ENCODE measurements around the gene TMEM81.

Gene TMEM81

DNA sequence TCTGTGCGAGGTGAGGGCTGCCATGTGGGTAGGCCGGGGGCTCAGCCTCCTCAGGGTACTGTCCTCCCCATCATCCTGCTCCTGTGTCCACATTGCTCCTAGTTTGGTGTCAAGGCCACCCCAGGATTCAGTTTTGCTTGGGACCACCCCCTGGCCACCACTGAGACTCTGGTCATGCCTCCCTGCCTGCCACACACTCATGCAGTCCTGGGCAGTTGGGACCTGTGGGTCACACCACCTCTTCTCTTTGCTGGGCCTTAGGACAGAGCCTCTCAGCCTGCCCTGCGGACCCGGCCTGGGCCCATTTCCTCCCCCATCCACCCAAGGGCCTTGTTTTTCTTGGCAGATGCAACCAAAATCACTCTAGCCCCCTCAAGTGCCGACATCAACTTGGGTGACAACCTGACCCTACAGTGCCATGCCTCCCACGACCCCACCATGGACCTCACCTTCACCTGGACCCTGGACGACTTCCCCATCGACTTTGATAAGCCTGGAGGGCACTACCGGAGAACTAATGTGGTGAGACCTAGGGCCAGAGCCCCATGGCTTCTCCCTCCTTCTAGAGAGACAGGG, 19.4 kb downstream of the TMEM81 start:
- Histone ChIP-seq H3K27ac (ENCODE audit: low read depth, low read length, poor library complexity, severe bottlenecking) (no peak overlapping the region), H3K4me1 (ENCODE audit: insufficient read depth, low read length, severe bottlenecking) (no peaks in the 10 kb centered on the region), H3F3A (ENCODE audit: insufficient read depth, low read length) (no peaks in the 10 kb centered on the region), H2AFZ (ENCODE audit: low read length) (no peak overlapping the region), H3K79me2 (ENCODE audit: insufficient read depth, low read length) (no peaks in the 10 kb centered on the region), H3K36me3 (ENCODE audit: insufficient read depth, low read length) (no peaks in the 10 kb centered on the region), H3K9ac (ENCODE audit: low read length) (no peak overlapping the region), H3K27me3 (ENCODE audit: insufficient read depth, low read length) (peaks cover 4% of the 10 kb centered on the region; the same call in 1 of the 2 replicates), H3K9me3 (ENCODE audit: low read length) (no peaks in the 10 kb centered on the region), H3K9me2 (ENCODE audit: low read depth, low read length) (no peaks in the 10 kb centered on the region), H3K4me3 (ENCODE audit: low read depth, low read length, poor library complexity, severe bottlenecking) (no peak overlapping the region), H3K4me2 (ENCODE audit: low read length) (no peak overlapping the region), H4K20me1 (ENCODE audit: insufficient read depth, low read length) (no peaks in the 10 kb centered on the region)
- TF ChIP-seq, protein P1, sequence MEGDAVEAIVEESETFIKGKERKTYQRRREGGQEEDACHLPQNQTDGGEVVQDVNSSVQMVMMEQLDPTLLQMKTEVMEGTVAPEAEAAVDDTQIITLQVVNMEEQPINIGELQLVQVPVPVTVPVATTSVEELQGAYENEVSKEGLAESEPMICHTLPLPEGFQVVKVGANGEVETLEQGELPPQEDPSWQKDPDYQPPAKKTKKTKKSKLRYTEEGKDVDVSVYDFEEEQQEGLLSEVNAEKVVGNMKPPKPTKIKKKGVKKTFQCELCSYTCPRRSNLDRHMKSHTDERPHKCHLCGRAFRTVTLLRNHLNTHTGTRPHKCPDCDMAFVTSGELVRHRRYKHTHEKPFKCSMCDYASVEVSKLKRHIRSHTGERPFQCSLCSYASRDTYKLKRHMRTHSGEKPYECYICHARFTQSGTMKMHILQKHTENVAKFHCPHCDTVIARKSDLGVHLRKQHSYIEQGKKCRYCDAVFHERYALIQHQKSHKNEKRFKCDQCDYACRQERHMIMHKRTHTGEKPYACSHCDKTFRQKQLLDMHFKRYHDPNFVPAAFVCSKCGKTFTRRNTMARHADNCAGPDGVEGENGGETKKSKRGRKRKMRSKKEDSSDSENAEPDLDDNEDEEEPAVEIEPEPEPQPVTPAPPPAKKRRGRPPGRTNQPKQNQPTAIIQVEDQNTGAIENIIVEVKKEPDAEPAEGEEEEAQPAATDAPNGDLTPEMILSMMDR (IDR thresholded peaks at IDR 0.05; ENCODE audit: low read length), result no peak
- no peak for TF ChIP-seq EZH2 (IDR thresholded peaks at IDR 0.05; ENCODE audit: borderline replicate concordance, low read length)

DNA sequence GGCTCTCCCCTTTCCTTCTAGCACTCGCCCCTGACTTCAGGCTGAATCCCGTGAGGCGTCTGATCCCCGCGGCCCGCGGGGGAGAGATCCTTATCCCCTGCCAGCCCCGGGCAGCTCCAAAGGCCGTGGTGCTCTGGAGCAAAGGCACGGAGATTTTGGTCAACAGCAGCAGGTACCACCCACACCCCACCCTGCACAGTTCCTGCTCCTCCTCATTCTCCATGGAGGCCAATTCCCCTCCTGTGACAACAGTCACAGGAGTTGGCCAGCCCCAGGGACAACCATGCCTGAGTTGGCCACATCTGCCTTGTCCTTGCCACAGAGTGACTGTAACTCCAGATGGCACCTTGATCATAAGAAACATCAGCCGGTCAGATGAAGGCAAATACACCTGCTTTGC, 20.0 kb downstream of the TMEM81 start:
- Histone ChIP-seq H3K27ac (ENCODE audit: low read depth, low read length, poor library complexity, severe bottlenecking) (no peak overlapping the region), H3K79me2 (ENCODE audit: insufficient read depth, low read length) (no peaks in the 10 kb centered on the region), H3K36me3 (ENCODE audit: insufficient read depth, low read length) (no peaks in the 10 kb centered on the region), H3K4me2 (ENCODE audit: low read length) (no peak overlapping the region), H3K9me2 (ENCODE audit: low read depth, low read length) (no peaks in the 10 kb centered on the region), H3K4me3 (ENCODE audit: low read depth, low read length, poor library complexity, severe bottlenecking) (no peak overlapping the region), H3F3A (ENCODE audit: insufficient read depth, low read length) (no peaks in the 10 kb centered on the region), H3K27me3 (ENCODE audit: insufficient read depth, low read length) (peaks cover 4% of the 10 kb centered on the region; the same call in 1 of the 2 replicates), H3K4me1 (ENCODE audit: insufficient read depth, low read length, severe bottlenecking) (no peaks in the 10 kb centered on the region), H2AFZ (ENCODE audit: low read length) (no peak overlapping the region), H3K9ac (ENCODE audit: low read length) (no peak overlapping the region), H3K9me3 (ENCODE audit: low read length) (no peaks in the 10 kb centered on the region), H4K20me1 (ENCODE audit: insufficient read depth, low read length) (no peaks in the 10 kb centered on the region)
- TF ChIP-seq EZH2 (IDR thresholded peaks at IDR 0.05; ENCODE audit: borderline replicate concordance, low read length), result no peak
- TF ChIP-seq, protein P1 (IDR thresholded peaks at IDR 0.05; ENCODE audit: low read length), result no peak

DNA sequence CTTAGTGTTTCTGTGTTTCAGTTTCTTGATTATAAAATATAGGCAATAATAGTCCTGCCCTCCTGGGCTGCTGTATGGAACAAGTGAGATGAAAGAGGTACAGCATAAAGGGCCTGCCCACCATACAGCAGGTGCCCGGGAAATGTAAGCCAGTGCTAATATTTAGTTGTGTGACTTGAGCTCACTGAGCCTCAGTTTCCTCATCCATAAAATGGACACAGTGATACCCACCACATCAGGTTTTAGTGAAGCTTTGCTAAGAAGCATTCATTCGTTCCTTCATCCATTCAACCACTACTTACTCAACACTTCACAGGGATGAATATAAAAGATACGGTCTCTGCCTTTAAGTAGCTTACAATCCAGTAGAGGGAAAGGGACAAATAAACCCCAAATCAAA, 21.4 kb downstream of the TMEM81 start:
- H3K36me3 ChIP-seq (ENCODE audit: insufficient read depth, low read length), result no peaks in the 10 kb centered on the region
- H3K9ac ChIP-seq (ENCODE audit: low read length), result no peak overlapping the region
- H3K27me3 ChIP-seq (ENCODE audit: insufficient read depth, low read length), result peaks cover 4% of the 10 kb centered on the region; the same call in 1 of the 2 replicates
- H3K27ac ChIP-seq (ENCODE audit: low read depth, low read length, poor library complexity, severe bottlenecking), result no peak overlapping the region
- H3K4me1 ChIP-seq (ENCODE audit: insufficient read depth, low read length, severe bottlenecking), result no peaks in the 10 kb centered on the region
- no peaks in the 10 kb centered on the region for H3K9me3 ChIP-seq (ENCODE audit: low read length)
- no peaks in the 10 kb centered on the region for H3F3A ChIP-seq (ENCODE audit: insufficient read depth, low read length)
- H3K79me2 ChIP-seq (ENCODE audit: insufficient read depth, low read length), result no peaks in the 10 kb centered on the region
- no peaks in the 10 kb centered on the region for H3K9me2 ChIP-seq (ENCODE audit: low read depth, low read length)
- no peaks in the 10 kb centered on the region for H4K20me1 ChIP-seq (ENCODE audit: insufficient read depth, low read length)
- no peak overlapping the region for H3K4me3 ChIP-seq (ENCODE audit: low read depth, low read length, poor library complexity, severe bottlenecking)
- H2AFZ ChIP-seq (ENCODE audit: low read length), result no peak overlapping the region
- no peak overlapping the region for H3K4me2 ChIP-seq (ENCODE audit: low read length)
- TF ChIP-seq, protein P1 (IDR thresholded peaks at IDR 0.05; ENCODE audit: low read length), result no peak

Measured in OCI-LY1 (cell line).